GM12872 (cell line): ENCODE data around the gene KIFAP3.

ENCODE experiments used
- TF ChIP-seq, protein P1 (sequence below): IDR thresholded peaks from 3 replicates; pipeline ENCODE4 v1.5.1; 2011; ENCODE audit warnings: low read depth, mild to moderate bottlenecking, low read length, moderate library complexity; ENCODE audit not compliant: insufficient read depth

Gene KIFAP3

DNA sequence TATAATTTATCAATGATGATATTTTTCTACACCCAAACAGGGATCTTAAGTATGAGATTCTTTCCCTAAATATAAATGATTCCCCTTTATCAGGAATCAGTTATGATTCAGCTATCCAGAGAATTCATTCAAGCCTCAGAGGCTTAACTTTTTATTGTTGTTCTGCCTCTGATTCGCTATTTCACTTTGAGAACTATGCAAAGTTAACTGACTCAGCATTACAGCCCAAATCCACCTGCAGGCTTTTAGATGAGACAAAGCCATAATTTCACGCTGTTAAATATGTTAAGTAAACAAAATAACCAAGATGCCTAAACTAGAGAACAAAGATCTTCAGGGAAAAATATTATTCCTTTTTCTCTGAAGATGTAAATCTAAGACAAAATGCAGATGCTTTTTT is 189.3 kb downstream of the KIFAP3 start:
- TF ChIP-seq, protein P1, sequence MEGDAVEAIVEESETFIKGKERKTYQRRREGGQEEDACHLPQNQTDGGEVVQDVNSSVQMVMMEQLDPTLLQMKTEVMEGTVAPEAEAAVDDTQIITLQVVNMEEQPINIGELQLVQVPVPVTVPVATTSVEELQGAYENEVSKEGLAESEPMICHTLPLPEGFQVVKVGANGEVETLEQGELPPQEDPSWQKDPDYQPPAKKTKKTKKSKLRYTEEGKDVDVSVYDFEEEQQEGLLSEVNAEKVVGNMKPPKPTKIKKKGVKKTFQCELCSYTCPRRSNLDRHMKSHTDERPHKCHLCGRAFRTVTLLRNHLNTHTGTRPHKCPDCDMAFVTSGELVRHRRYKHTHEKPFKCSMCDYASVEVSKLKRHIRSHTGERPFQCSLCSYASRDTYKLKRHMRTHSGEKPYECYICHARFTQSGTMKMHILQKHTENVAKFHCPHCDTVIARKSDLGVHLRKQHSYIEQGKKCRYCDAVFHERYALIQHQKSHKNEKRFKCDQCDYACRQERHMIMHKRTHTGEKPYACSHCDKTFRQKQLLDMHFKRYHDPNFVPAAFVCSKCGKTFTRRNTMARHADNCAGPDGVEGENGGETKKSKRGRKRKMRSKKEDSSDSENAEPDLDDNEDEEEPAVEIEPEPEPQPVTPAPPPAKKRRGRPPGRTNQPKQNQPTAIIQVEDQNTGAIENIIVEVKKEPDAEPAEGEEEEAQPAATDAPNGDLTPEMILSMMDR = no peak

DNA sequence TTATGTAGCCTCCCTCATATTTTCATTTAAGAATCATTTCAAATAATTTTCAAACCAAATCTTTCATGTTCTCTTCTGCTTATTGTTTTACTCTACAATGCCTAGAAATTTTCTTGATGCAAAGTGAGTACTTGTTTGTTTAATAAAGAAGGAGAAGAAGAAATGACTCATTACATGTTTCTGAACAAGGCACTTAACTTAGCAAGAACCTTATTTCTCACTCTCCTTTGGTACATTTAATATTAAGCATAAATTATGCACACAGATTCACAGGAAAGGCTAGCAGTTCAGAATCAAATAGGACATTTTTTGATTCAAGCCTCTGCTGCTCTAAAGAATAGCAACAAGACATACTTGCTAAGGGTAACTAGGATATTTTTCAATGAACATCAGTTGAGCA is 189.9 kb downstream of the KIFAP3 start:
- TF ChIP-seq, protein P1 = no peak

DNA sequence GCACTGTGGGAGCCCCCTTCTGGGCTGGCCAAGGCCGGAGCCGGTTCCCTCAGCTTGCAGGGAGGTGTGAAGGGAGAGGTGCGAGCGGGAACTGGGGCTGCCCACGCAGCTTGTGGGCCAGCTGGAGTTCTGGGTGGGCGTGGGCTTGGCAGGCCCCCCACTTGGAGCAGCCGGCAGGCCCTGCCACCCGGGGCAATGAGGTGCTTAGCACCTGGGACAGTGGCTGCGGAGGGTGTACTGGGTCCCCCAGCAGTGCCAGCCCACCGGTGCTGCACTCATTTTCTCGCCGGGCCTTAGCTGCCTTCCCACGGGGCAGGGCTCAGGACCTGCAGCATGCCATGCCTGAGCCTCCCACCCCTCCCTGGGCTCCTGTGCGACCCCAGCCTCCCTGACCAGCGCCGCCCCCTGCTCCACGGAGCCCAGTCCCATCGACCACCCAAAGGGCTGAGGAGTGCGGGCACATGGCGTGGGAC is 192.4 kb downstream of the KIFAP3 start:
- TF ChIP-seq, protein P1 = no peak

DNA sequence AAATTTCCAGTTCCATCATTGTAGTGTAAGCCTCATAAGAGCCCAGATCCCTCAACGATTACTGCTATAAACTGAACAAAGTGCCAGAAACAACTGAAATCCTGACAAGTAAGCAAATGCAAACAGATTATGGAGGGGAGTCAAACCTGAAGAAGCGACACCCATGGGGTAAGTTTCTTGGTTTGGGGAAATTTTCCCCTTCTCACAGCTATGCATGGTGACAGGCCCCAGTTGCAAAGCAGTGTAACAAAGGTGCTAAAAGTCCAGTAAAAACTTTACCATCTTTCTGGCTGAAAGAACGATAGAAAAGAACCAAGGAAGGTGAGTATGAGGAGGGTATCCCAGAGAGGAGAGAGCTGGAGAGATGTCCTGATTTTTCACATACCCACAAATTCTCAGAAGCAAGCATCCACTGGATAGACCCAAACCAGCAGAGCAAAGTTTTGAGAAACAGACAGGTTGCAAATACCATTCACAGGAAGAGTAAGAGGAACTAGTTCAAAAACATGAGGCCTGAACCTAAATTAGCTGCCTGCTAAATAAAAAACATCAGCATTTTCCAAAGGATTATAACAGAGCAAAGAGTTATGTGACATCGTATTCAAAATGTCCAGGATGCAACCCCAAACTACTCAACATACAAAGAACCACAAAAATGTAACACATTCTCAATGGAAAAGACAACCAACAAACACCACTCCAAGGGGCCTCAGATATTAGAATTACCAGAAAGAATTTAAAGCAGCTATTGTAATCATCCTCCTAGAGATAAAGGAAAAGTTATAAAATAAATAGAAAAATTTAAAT is 195.3 kb downstream of the KIFAP3 start:
- TF ChIP-seq, protein P1 = no peak

DNA sequence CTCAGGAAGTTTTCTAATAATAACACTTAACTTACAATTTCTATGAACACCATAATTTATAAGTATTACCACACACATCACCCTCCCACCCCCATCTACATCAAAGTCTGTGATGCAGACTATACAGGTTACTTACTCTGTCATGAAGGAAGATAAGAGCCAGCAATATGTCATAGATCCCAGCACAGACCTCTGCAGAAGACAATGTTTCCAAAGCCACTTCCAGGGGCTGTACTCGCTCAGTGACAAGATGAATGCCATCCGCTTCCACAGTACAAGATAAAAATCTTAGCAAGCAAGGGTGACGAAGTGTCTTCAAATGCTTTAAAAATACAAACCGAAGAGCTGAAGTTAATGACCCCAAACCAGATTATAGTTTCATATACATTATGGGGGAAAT is 196.0 kb downstream of the KIFAP3 start:
- TF ChIP-seq, protein P1 = no peak

DNA sequence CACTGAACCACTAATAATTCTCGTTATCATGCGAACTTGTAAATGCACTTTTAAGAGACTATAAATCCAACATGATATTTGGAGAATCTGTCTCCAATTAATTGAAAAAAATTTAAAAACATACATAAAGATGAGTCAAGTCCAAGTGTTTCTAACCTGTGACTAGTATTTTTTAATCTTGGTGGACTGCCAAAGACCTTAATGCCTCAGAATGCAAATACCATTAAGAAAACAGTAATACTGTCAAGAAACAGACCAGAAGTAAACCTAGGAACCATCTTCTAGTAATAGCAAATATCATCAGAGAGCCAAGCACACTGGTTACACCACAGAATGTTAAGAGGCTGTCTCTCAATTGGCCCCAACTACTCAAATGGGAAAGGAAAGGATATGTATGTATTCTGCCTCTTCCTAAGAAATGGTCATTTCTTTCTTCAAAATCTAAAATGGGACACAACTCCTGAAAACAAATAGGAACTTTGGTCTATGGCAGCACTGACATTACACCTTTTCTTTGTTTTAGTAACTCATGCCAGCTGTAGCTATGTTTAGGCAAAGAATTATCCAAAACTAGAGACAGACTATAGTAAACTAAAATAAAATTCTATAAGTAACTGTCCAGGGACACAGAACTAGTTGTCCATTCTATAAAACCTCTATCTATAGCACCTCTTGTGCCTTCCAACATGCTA is 196.5 kb downstream of the KIFAP3 start:
- TF ChIP-seq, protein P1 = no peak

DNA sequence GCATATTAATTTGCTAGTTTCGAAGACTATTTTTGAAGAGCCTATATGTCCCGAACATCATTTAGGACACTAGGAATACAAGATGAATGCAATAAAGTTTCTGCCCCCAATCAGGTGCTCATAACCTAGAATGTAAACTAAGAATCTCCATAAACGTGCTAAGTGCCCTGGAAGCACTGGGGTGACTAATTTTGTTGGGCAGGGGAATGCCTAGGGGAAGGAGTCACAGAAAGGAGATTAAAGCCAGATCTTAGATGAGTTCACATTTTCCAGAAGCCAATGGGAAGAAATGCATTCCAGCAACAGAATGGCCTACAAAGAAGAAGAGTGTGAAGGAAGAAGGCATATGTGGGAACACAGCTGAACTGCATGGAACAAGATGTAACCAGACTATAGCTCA is 200.3 kb downstream of the KIFAP3 start:
- TF ChIP-seq, protein P1 = no peak
